ENCODE measurements around the gene PRKX. TPM values are rescaled to one million over a fixed set of nuclear protein-coding genes. Genes with fewer than 3 reads are reported as not detected.
"Not testable (repeated sequence)": the region's sequence is repeated elsewhere in the genome, so short reads cannot be mapped to it uniquely, and the experiment has no call there.

Gene PRKX
- 12.5 and 17.5 TPM in 2 replicates for total RNA-seq (2014; rRNA removed; shearing (Covaris generic); ENCODE audit: low replicate concordance)

DNA sequence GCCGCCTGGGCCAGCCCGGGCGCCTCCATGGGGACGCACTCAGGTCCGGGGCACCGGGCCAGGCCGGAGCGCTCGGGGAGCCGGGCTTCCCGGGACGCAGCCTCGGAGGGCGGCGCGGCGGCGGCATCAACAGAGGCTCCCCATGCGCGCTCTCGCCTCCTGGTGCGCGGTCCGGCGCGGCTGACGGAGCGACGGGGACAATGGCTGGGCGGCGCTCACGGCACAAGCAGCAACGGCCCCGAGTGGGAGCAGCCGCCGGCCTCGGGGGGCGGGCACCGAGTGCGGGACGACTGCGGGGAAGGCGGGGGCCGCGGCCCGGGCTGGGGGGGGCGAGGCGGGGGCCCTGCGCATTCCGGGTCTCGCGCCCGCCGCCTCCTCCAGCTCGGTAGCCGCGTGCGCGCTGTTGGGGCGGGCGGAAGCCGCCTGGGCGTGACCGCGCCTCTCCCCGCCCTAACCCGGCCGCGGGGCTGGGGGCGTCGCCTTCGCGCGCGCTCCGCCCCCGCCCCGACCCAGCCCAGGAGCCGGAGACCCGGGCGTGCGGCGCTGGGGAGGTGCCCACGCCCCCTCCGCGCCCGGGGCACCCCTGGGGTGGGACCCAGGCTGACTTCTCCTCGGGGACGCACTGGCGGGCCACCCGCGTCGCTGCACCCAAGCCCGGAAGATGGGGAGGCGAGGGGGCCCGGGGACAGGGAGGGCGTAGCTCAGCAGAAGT is at the start of gene PRKX:
Gene PRKX (minus strand): TSS at position 425 of the 712 bp plus-strand sequence. CDS start 396 bp downstream, at position 29.
- peak; percentile 45 for DNase-seq (ENCODE audit: low read depth)

DNA sequence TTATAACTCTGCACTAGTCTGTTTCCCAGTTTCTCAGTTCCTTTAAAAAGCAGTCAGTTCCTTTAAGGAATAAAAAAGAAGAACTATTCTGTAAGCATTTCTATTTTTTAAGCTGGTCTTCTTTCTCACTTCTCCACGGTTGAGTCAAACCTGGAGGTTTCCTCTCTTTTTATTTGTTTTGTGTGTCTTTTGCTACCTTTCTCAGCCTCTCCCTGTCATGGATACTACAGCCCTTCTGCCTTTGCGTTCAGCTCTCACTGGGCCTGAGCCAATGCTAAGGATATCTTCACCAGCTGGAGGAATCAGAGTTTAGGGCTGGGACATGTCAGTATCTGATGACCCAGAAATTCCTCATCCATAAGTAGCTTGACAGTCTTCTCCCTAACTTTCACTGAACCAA is 49.7 kb upstream of the PRKX start:
- no peak for DNase-seq (ENCODE audit: low read depth)
- in situ Hi-C loops (cut with HindIII; ENCODE audit: low pct_unique_long_range_greater_than_20kb, low sequenced_read_pairs), result no loop called here

More for the DNA sequence above, at the start of gene PRKX:
- in situ Hi-C loops (cut with HindIII; ENCODE audit: low pct_unique_long_range_greater_than_20kb, low sequenced_read_pairs), result no loop called here

DNA sequence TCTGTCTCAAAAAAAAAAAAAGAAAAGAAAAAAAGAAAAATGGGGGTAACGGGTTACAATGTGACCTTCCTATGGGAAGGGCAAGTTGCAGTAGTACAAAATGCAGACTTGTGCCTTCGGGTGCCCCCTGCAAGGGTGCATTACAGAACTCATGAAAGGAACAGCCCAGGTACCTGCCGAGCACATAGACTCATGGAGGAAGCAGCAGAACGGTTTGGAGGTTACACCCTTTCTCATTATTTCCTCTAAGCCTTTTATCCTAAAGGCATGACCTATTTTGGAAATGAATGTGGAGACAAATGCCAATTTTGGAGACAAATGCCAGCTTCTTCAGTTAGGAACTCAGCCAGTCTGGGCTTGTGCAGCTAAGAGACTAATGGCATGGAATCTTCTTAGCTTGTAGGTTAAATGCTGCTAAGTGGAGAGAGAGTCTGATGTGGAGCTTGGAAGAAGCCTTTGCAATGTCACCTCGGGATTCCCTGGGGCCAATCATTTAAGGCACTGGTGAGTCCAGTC is 44.1 kb upstream of the PRKX start:
- in situ Hi-C loops (cut with HindIII; ENCODE audit: low pct_unique_long_range_greater_than_20kb, low sequenced_read_pairs), result no loop called here
- DNase-seq (ENCODE audit: low read depth), result no peak

DNA sequence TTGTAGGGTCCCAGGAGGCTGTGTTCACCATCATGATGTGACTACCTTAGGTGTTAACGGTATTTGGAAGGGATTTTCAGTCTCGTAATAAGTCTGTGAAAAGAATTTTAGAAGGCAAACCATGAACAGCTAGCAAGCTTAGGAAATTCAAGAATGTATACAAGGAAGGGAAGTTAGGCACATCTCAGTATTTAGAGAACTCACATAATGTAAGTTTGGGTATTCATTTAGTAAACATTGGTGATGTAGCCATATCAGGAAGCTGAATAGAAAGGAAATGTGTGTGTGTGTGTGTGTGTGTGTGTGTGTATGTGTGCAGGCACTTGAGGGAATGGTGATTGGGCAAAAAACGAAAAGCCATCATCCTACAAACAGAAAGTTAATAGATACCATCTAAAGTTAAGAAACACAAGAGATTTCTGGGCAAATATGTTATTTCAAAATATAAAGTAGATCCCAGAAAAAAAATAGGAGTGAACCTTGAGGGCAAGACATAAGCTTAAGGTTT is 34.7 kb upstream of the PRKX start:
- no peak for DNase-seq (ENCODE audit: low read depth)
- in situ Hi-C loops (cut with HindIII; ENCODE audit: low pct_unique_long_range_greater_than_20kb, low sequenced_read_pairs), result no loop called here

DNA sequence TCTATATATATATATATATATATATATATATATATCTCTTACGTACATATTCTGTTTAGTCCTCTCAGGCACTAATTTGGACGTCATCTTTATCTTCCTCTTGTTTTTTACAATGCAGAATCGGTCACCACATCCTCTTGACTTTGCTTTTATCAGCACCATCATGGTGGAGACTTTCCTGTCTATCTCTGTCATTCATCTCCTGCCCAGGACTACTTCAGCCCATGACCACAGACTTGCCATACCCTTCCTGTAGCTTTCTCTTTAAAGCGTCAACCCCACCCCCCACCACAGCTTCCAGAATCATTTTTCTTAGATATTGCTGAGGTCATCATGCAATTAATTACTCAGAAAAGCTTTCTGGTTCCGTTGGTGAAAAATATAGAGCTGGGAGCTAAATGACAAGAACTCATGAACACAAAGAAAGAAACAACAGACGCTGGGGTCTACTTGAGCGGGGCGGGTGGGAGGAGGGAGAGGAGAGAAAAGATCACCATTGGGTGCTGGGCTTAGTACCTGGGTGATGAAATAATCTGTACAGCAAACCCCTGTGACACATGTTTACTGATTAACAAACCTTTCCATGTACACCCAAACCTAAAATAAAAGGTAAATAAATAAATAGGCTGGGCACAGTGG is 30.5 kb upstream of the PRKX start:
- in situ Hi-C loops (cut with HindIII; ENCODE audit: low pct_unique_long_range_greater_than_20kb, low sequenced_read_pairs), result no loop called here
- DNase-seq (ENCODE audit: low read depth), result no peak

DNA sequence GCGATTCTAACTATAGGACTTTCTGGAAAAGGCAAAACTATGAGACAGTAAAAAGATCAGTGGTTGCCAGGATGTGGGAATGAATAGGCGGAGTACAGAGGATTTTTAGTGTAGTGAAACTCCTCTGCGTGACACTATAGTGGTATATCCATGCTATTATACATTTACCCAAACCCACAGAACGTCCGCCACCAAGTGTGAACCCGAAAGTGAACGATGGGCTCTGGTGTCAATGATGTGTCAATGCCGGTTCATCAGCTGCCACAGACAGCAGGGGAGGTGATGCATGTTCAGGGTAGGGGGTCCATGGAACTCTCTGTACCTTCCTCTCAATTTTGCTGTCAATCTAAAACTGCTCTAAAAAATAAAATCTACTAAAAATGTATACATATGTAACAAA is 27.5 kb upstream of the PRKX start:
- in situ Hi-C loops (cut with HindIII; ENCODE audit: low pct_unique_long_range_greater_than_20kb, low sequenced_read_pairs); DNase-seq (ENCODE audit: low read depth): not testable (repeated sequence)

DNA sequence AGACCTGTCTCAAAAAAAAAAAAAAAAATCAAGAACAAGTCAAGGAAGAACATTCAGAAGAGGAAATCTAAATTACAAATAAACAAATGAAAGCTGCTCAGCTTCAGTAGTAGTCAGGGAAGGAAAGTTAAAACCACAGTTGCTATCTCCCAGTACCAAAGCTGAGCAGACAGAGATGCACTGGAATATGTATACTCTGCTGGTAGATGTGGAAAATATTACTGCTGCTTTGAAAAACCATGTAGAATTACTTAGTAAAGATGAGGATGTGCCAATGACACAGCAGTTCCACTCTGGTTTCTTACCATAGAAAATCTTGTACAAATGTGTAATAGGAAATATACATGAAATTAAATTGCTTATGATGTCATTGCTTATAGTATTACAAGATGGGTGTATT is 25.1 kb upstream of the PRKX start:
- in situ Hi-C loops (cut with HindIII; ENCODE audit: low pct_unique_long_range_greater_than_20kb, low sequenced_read_pairs), result no loop called here
- no peak for DNase-seq (ENCODE audit: low read depth)

DNA sequence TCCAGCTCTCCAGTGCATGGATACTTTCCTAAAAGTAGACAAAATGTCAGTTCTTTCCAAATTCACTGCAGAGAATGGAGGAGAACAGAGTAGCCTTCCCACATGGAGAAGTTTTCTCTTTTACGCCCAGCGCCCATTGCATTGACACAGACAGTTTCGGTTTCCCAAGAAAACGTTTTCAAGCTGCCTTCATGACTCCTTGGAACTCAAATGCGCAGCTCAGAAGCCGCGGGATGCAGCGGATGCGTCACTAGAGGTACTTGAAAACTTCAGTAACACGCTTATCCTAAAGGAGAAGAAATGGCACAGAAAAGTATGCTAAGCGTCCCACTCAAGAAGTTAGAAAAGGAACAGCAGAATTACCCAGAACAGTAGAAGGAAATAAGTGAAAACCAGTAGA is 23.1 kb upstream of the PRKX start:
- in situ Hi-C loops (cut with HindIII; ENCODE audit: low pct_unique_long_range_greater_than_20kb, low sequenced_read_pairs); DNase-seq (ENCODE audit: low read depth): not testable (repeated sequence)

DNA sequence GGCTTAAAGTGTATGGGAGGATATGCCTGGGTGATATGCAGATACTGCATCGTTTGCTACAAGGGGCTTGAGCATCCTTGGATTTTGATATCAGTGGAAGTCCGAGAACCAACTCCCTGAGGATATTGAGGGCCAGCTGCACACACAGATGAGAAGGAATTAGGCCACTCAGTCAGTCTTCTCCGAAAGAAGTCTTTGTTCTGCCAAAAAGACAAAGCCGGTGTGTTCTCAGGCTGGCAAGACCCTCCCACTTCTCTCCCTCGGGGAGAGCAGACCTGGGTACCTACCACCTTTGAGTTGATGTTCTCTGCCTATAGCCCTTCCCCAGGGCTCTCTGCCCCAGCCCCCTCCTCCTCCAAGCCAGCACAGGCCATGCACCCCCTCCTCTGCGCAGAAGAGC is 22.4 kb upstream of the PRKX start:
- DNase-seq (ENCODE audit: low read depth); in situ Hi-C loops (cut with HindIII; ENCODE audit: low pct_unique_long_range_greater_than_20kb, low sequenced_read_pairs): not testable (repeated sequence)

DNA sequence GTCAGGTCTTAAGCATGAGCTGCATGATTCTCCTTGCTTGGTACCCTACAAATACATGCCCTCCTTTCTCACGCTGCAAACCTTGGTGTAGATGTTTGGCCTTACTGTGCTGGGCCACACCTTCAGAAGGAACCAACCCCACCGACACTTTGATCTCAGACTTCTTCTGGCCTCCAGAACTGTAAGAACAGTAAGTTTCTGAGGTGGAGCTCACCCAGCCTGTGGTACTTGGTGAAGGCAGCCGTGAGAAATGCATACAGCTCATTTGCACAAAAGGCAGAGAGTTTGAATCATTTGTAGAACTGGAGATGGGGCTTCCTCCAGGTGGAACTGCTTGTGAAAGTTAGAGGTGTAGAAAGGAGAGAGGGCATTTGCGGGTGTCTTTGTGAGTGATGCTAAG is 21.0 kb upstream of the PRKX start:
- DNase-seq (ENCODE audit: low read depth); in situ Hi-C loops (cut with HindIII; ENCODE audit: low pct_unique_long_range_greater_than_20kb, low sequenced_read_pairs): not testable (repeated sequence)

DNA sequence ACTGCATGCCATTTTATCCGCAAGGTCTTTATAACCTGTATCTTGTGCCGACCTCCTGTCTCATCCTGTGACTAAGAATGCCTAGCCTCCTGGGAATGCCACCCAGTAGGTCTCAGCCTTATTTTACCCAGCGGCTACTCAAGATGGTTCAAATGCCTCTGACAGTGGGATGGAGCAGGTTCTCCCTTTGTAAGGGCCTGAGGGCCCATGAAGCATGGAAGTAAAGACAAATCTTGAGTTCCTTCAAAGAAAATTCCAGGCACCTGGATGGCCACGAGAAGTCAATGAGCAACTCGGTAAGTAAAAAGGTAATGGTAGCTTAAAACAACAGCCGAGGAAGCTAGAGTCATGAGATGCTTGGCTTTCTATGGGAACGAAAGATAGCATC is 19.6 kb upstream of the PRKX start:
- no peak for DNase-seq (ENCODE audit: low read depth)
- in situ Hi-C loops (cut with HindIII; ENCODE audit: low pct_unique_long_range_greater_than_20kb, low sequenced_read_pairs), result no loop called here

DNA sequence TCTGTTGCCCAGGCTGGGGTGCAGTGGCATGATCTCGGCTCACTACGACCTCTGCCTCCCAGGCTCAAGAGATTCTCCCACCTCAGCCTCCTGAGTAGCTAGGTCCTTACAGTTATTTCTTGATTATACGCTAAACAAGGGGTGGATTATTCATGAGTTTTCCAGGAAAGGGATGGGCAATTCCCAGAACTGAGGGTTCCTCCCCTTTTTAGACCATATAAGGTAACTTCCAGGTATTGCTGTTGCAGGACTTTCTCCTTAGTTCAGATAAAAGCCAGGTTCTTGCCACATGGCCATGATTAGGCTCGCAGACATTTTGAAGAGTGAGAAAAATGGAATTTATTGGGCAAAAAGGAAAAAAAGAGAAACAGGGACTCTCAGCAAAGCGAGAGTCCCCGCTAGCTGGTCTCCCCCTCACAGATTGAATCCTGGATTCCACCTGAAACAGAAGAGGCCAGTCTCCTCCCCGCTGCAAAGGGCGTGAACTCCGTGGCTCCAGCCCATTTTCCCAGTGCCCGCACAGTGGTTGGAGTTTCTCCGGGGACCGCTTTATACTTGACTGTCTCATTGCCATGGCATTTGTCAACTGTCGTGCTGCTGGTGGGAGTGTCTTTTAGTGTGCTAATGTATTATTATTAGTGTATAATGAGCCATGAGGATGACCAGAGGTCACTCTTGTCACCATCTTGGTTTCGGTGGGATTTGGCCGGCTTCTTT is 19.0 kb upstream of the PRKX start:
- in situ Hi-C loops (cut with HindIII; ENCODE audit: low pct_unique_long_range_greater_than_20kb, low sequenced_read_pairs); DNase-seq (ENCODE audit: low read depth): not testable (repeated sequence)

DNA sequence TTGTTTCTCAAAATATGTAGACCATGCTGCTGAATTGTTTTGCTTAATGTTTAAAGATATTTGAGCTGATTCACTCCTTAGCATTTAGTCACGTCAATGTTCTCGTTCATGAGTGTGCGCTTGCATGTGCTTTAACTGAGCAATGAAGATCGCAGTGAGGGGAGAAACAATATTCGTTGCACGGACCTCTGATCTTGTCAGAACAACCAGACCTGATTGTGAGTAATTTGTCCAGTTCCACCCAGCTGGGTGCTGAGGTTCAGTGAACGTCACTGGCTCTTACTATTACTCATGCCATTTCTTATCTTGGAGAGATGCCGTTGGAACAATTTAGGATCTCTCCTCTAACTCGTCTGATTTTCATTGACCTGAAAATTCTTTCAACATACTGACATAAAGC is 15.0 kb upstream of the PRKX start:
- DNase-seq (ENCODE audit: low read depth), result no peak
- in situ Hi-C loops (cut with HindIII; ENCODE audit: low pct_unique_long_range_greater_than_20kb, low sequenced_read_pairs), result no loop called here

DNA sequence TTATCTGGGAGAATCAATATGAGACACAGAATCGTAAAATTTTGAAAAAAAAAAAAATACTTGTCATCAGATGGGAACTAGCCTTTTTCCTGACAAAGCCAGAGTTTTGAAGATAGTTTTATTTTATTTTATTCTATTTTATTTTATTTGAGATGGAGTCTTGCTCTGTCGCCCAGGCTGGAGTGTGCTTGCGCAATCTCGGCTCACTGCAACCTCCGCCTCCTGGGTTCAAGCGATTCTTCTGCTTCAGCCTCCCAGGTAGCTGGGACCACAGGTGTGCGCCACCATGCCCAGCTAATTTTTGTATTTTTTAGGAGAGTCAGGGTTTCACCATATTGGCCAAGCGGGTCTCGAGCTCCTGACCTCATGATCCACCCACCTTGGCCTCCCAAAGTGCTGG is 10.0 kb upstream of the PRKX start:
- DNase-seq (ENCODE audit: low read depth); in situ Hi-C loops (cut with HindIII; ENCODE audit: low pct_unique_long_range_greater_than_20kb, low sequenced_read_pairs): not testable (repeated sequence)

DNA sequence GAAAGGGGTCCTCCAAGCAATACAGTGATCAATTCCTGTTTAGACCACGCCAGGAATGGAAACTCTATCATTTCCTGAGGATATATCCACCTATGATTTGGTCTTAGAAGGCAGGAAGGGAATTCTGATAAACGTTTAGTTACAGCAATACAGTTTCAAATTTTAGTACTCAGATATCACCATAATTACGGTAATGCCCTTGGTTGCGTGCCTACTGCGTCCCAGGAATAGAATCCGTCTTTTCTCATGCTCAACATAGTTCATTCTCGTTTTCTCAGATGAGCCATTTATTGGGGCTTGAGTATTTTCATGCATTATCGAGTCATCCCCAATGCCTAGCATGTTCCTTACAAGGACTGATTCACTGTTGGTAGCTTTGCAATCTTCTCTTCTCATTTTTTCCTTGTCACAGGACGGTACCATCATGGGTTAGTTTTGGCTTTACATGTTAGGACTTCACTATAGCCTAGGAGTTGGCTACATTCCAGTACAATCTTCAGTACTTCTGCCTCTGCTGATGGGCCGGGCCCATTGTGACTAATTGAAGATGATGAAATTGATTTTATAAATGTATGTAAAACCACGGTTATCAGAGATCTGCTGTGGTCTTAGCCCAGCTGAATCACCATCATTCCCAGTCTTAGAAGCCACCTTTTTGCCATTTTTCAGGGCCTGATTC is 4.4 kb upstream of the PRKX start:
- no peak for DNase-seq (ENCODE audit: low read depth)
- in situ Hi-C loops (cut with HindIII; ENCODE audit: low pct_unique_long_range_greater_than_20kb, low sequenced_read_pairs), result no loop called here

DNA sequence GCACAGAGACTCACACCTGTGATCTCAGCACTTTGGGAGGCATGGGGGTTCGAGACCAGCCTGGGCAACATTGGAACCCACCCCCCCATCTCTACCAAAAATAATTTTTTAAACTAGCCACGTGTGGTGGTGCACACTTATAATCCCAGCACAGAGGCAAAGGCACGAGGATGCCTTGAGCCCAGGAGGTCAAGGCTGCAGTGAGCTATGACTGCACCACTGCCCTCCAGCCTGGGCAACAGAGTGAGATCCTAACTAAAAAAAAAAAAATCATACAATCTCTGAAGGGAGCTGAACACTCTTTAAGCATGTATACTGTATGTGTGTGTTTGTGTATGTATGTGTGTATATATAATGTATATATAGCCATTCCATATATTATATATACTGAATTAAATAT is 2.5 kb upstream of the PRKX start:
- in situ Hi-C loops (cut with HindIII; ENCODE audit: low pct_unique_long_range_greater_than_20kb, low sequenced_read_pairs), result no loop called here
- DNase-seq (ENCODE audit: low read depth), result no peak

DNA sequence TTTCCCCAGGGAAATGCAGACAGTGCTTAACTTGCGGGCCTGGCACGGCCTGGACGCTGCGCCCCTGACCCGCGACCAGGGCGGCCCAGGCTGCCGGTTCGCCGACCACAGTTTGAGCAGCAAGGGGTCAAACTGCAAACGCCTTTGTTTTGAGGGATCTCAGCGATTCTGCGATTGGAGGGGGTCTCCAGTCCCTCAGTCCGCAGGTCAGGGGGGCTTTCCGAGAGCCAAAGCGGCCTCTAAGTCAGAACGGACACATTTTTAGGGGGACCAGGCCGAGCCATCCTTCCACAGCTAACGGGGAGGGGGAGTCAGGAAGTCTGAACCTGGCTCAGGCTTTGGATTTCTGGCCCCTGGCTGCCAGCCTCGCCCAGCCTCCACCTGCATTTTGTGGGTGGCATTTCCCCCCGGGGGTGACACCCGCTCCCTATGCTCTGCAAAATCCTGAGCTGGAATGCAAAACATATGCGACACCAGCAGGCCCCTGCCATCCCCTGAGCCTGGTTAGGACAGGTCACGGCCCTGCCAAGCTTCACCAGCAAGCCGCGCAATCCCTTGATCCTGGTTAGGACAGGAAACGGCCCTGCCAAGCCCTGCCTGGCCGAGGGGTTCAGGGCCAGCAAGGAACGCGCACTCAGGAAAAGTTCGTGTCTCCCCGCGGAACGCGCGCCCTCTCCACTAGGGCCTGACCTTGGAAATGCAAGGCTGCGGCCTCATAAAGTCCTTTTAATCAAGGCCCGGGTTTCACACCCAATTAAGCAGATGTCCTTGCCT is 1.4 kb upstream of the PRKX start:
- in situ Hi-C loops (cut with HindIII; ENCODE audit: low pct_unique_long_range_greater_than_20kb, low sequenced_read_pairs); DNase-seq (ENCODE audit: low read depth): not testable (repeated sequence)

All from Caki2 (cell line).